ENCODE data around the gene DNAI2.

Gene DNAI2

GRCh38 chr17:74345433-74346241 is 71.6 kb downstream of the DNAI2 start:
- peaks cover 28% of the 10 kb centered on the region for H3K27me3 ChIP-seq

GRCh38 chr17:74347646-74348045 is 73.6 kb downstream of the DNAI2 start:
- peaks cover 48% of the 10 kb centered on the region for H3K27me3 ChIP-seq

More at GRCh38 chr17:74345433-74346241, 71.6 kb downstream of the DNAI2 start:
- H3K4me1 ChIP-seq (ENCODE audit: control insufficient read depth in 1 of 2, insufficient read depth in 1 of 2, low read depth in 1 of 2, low read length in 1 of 2), result no peaks in the 10 kb centered on the region
- H3K27ac ChIP-seq, result no peak overlapping the region
- TF ChIP-seq CTCF (IDR thresholded peaks at IDR 0.05), result no peak
- H3K9me3 ChIP-seq, result no peaks in the 10 kb centered on the region
- H3K4me3 ChIP-seq (ENCODE audit: low read depth in 1 of 2, low read length in 1 of 2), result no peak overlapping the region
- no peaks in the 10 kb centered on the region for H3K36me3 ChIP-seq

GRCh38 chr17:74349120-74349519 is 75.1 kb downstream of the DNAI2 start:
- TF ChIP-seq CTCF (IDR thresholded peaks at IDR 0.05), result no peak
- H3K4me1 ChIP-seq (ENCODE audit: control insufficient read depth in 1 of 2, insufficient read depth in 1 of 2, low read depth in 1 of 2, low read length in 1 of 2), result no peaks in the 10 kb centered on the region
- no peaks in the 10 kb centered on the region for H3K9me3 ChIP-seq
- H3K36me3 ChIP-seq, result no peaks in the 10 kb centered on the region
- H3K27me3 ChIP-seq, result peaks cover 63% of the 10 kb centered on the region
- no peak overlapping the region for H3K27ac ChIP-seq
- no peak overlapping the region for H3K4me3 ChIP-seq (ENCODE audit: low read depth in 1 of 2, low read length in 1 of 2)

More at GRCh38 chr17:74347646-74348045, 73.6 kb downstream of the DNAI2 start:
- Histone ChIP-seq H3K36me3 (no peaks in the 10 kb centered on the region), H3K27ac (no peak overlapping the region), H3K4me3 (ENCODE audit: low read depth in 1 of 2, low read length in 1 of 2) (no peak overlapping the region), H3K9me3 (no peaks in the 10 kb centered on the region), H3K4me1 (ENCODE audit: control insufficient read depth in 1 of 2, insufficient read depth in 1 of 2, low read depth in 1 of 2, low read length in 1 of 2) (no peaks in the 10 kb centered on the region)
- TF ChIP-seq CTCF (IDR thresholded peaks at IDR 0.05), result no peak

GRCh38 chr17:74350486-74350885 is 76.5 kb downstream of the DNAI2 start:
- Histone ChIP-seq H3K36me3 (no peaks in the 10 kb centered on the region), H3K4me1 (ENCODE audit: control insufficient read depth in 1 of 2, insufficient read depth in 1 of 2, low read depth in 1 of 2, low read length in 1 of 2) (no peaks in the 10 kb centered on the region), H3K9me3 (no peaks in the 10 kb centered on the region), H3K27me3 (peaks cover 77% of the 10 kb centered on the region), H3K27ac (no peak overlapping the region), H3K4me3 (ENCODE audit: low read depth in 1 of 2, low read length in 1 of 2) (no peak overlapping the region)
- TF ChIP-seq CTCF (IDR thresholded peaks at IDR 0.05), result no peak

GRCh38 chr17:74351552-74352210 is 77.6 kb downstream of the DNAI2 start:
- Histone ChIP-seq H3K36me3 (no peaks in the 10 kb centered on the region), H3K4me1 (ENCODE audit: control insufficient read depth in 1 of 2, insufficient read depth in 1 of 2, low read depth in 1 of 2, low read length in 1 of 2) (no peaks in the 10 kb centered on the region), H3K27me3 (peaks cover 89% of the 10 kb centered on the region), H3K9me3 (no peaks in the 10 kb centered on the region), H3K27ac (no peak overlapping the region), H3K4me3 (ENCODE audit: low read depth in 1 of 2, low read length in 1 of 2) (no peak overlapping the region)
- no peak for TF ChIP-seq CTCF (IDR thresholded peaks at IDR 0.05)

Data from neutrophil (primary cell).